ENCODE results near the gene VSIG10L.

The VSIG10L gene

GRCh38 chr19:51311351-51312257, 30.3 kb downstream of the VSIG10L start, which contains the start of gene IGLON5:
IGLON5 (plus strand) TSS chr19:51311644; CDS start chr19:51311848, 204 bp downstream.
- DNase-seq = no peak

GRCh38 chr19:51305479-51305878, 36.5 kb downstream of the VSIG10L start:
- DNase-seq = no peak

DNA sequence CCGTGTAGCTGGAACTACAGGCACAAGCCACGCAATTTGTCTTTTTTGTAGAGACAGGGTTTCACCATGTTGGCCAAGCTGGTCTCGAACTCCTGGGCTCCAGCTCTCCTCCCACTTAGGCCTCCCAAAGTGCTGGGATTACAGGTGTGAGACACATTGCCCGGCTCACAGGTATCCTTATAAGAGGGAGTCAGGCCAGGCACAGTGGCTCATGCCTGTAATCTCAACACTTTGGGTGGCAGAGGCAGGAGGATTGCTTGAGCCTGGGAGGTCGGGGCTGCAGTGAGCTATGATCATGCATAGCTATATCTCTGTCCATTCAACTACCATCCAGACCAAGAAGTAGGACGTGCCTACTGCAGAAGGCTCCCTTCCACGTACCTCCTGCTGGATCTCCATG, 40.7 kb downstream of the VSIG10L start:
- no peak for DNase-seq

DNA sequence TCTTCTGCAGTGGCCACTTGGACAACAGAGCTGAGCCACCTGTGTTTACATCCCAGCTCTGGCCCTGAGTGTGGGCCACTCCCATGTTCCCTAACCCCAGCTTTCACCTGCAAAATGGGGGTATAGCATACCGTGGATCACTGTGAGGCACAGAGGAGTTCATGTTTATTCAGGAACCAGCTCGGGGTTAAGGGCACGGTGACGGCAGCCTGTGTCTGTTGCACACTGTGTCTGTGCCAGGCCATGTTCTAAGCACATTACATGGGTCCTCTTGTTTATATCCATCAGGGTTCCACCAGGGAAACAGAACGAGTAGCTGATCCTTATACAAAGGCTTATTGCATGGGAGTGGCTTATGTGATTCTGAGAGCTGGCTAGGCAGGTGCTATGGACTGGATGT, 44.5 kb downstream of the VSIG10L start:
- no peak for DNase-seq

- no peak for DNase-seq
These were observed 45.4 kb downstream of the VSIG10L start for GRCh38 chr19:51296336-51297093.

- no peak for DNase-seq
These were observed 46.4 kb downstream of the VSIG10L start for GRCh38 chr19:51295382-51296126.

- no peak for DNase-seq
These were observed 47.0 kb downstream of the VSIG10L start for GRCh38 chr19:51294977-51295375.

DNA sequence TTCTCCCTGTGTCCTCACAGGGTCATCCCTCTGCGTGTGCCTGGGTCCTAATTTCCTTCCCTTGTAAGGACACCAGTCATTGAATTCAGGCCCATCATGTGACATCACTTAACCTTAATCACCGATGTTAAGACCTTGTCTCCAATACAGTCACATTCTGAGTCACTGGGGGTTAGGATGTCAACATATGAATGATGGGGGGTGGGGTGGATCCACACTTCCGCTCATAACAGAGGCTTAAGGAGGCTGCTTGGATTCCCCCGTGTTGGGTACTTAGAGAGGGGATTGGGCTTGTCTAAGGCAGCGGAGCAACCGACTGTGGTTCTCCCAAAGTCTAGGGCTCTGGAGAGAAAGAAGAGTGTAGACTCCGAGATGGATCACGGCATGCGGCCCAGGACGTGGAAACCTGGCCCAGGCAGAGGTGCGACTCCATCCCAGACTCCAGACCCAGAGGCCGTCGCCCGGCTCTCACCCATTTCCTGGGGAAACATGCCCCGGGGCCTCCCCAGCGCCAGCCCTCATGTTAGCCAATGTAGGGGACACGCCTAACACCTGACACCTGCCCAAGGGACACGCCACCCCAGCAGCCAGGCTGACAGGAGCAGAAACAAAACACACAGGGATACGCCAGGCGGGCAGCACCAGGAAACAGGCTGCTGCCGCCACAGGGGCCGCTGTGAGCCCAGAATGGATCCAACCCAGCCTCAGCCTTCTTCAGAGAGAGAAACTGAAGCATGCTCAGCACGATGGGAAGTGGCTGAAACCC, 47.5 kb downstream of the VSIG10L start:
- DNase-seq = no peak

DNA sequence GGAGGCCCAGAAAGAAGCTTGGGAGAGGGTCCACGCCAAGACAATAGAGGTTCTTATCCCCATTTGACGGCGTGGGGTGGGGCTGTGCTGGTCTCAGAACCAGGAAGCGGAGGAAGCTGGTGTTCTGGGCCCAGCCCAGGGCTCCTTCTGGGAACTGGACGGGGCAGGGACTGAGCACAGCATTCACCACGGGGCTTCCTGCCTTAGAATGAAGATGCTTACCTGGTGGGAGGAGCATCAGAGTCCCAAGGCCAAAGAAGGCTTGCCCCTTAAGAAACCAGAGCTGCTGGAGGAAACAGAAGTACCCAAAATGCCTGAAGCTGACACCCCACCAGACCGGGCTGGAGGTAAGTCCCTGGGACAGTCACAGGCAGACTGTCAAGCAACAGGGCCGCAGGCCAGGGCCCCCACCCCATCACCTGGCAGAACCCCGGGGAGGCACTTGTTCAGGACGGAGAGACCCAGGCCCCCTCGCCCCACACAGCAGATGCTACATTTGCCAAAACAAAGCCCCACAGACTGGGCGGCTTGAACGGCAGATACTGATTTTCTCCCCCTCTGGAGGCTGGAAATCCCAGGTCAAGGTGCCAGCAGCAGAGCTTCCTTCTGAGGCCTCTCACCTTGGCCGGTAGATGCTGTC, 48.2 kb downstream of the VSIG10L start:
- DNase-seq = no peak

DNA sequence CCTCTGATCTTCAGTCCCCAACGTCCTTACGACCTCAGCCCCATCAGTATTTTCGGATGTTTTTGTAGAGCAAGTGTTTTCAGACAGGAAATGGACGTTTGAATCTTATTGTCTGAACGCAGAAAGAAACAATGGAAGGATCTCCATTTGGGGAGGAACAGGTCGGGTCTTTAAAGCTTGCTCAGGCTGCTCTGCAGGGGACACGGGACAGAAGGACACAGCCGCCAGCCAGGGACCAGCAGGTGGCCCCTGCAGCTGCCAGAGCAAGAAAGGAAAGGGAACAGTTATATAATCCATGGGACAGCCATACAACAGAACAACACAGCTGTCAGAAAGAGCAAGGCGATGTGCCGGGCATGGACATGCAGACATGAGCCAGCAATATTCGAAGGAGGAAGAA, 49.0 kb downstream of the VSIG10L start:
- no peak for DNase-seq

GRCh38 chr19:51289635-51290034, 52.3 kb downstream of the VSIG10L start:
- no peak for DNase-seq

DNA sequence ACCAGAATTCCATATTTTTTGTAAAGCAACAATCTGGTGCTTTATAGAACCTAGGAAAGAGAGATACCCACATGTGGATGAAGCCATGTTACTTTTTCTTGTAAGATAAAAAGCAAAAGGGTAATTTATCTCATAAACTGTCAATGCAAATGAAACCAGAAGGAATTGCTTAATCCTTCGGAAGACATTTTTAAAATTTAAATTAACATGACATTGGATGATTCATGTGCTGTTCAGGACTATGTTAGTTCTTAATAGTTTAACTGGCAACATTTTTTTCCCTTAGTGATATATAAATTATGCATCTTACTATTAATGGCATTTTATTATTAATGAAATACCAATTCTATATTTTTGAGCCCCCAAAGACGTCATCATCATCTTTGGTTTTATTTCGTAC, 56.3 kb downstream of the VSIG10L start:
- no peak for DNase-seq

DNA sequence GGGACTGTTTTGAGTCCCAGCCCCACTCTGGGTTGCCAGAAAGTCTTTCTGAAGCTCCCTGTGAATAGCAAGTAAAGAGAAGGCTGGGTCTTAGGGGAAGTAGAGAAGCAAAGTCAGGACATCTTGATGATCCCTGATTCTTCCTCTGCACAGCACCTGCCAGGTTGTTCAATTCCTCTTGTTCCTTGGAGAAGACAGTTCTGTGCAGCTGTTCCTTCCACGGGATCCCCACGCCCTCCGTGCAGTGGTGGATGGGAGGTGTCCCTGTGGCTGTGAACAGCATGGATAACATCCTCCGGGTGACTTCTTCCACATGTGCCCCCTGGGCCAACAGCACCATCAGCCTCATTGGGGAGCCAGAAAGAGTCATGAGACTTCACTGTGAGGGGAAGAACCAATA, 59.6 kb downstream of the VSIG10L start:
- DNase-seq = no peak

Data from activated CD4-positive, alpha-beta T cell treated with anti-CD3 and anti-CD28 coated beads, Interleukin-2, amount 50 U/mL, for 4 hours (primary cell).